Measurements from ENCODE around the gene SYPL2. TPM values are rescaled to one million over a fixed set of nuclear protein-coding genes. Genes with fewer than 3 reads are reported as not detected.

Gene SYPL2
- total and polyA plus RNA-seq, 4 donors: 0.14 to 4.7 (median 3.7) TPM

DNA sequence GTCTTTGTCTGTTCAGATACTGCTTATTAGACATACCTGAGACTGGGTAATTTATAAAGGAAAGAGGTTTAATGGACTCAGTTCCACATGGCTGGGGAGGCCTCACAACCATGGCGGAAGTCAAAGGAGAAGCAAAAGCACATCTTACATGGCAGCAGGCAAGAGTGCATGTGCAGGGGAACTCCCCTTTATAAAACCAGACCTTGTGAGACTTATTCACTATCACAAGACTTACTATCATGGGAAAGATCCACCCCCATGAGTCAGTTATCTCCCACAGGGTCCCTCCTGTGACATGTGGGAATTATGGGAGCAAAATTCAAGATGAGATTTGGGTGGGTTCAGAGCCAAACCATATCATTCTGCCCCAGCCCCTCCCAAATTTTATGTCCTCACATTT lies 33.0 kb upstream of the SYPL2 start:
- Histone ChIP-seq H3K36me3 (ENCODE audit: control insufficient read depth in 4 of 4, insufficient read depth in 3 of 4, low read depth in 1 of 4, low read length in 3 of 4) (no peaks in the 10 kb centered on the region), H3K4me3 (ENCODE audit: low read depth in 1 of 3, low read length in 3 of 3) (no peak overlapping the region), H3K27ac (ENCODE audit: low read depth in 1 of 2, low read length in 2 of 2) (no peak overlapping the region), H3K4me1 (ENCODE audit: control insufficient read depth in 4 of 4, insufficient read depth in 4 of 4, low read length in 3 of 4) (no peaks in the 10 kb centered on the region), H3K9me3 (ENCODE audit: control insufficient read depth in 4 of 4, low read length in 3 of 4) (no peaks in the 10 kb centered on the region), H3K9ac (ENCODE audit: low read depth in 1 of 2, low read length in 2 of 2) (no peak overlapping the region), H3K27me3 (ENCODE audit: control insufficient read depth in 4 of 4, insufficient read depth in 4 of 4, low read length in 3 of 4) (no peaks in the 10 kb centered on the region)
- WGBS: 100% methylated on average over 1 of the region's 1 CpG
- TF ChIP-seq YY1 (IDR thresholded peaks at IDR 0.05): no peak
- TF ChIP-seq, protein P1, sequence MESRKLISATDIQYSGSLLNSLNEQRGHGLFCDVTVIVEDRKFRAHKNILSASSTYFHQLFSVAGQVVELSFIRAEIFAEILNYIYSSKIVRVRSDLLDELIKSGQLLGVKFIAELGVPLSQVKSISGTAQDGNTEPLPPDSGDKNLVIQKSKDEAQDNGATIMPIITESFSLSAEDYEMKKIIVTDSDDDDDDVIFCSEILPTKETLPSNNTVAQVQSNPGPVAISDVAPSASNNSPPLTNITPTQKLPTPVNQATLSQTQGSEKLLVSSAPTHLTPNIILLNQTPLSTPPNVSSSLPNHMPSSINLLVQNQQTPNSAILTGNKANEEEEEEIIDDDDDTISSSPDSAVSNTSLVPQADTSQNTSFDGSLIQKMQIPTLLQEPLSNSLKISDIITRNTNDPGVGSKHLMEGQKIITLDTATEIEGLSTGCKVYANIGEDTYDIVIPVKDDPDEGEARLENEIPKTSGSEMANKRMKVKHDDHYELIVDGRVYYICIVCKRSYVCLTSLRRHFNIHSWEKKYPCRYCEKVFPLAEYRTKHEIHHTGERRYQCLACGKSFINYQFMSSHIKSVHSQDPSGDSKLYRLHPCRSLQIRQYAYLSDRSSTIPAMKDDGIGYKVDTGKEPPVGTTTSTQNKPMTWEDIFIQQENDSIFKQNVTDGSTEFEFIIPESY (IDR thresholded peaks at IDR 0.05): no peak
- TF ChIP-seq RXRA (IDR thresholded peaks at IDR 0.05): no peak
- TF ChIP-seq, protein P2, sequence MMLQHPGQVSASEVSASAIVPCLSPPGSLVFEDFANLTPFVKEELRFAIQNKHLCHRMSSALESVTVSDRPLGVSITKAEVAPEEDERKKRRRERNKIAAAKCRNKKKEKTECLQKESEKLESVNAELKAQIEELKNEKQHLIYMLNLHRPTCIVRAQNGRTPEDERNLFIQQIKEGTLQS (IDR thresholded peaks at IDR 0.05): no peak
- no peak for TF ChIP-seq FOXA2 (IDR thresholded peaks at IDR 0.05)
- TF ChIP-seq RAD21 (IDR thresholded peaks at IDR 0.05): no peak
- TF ChIP-seq, protein P3, sequence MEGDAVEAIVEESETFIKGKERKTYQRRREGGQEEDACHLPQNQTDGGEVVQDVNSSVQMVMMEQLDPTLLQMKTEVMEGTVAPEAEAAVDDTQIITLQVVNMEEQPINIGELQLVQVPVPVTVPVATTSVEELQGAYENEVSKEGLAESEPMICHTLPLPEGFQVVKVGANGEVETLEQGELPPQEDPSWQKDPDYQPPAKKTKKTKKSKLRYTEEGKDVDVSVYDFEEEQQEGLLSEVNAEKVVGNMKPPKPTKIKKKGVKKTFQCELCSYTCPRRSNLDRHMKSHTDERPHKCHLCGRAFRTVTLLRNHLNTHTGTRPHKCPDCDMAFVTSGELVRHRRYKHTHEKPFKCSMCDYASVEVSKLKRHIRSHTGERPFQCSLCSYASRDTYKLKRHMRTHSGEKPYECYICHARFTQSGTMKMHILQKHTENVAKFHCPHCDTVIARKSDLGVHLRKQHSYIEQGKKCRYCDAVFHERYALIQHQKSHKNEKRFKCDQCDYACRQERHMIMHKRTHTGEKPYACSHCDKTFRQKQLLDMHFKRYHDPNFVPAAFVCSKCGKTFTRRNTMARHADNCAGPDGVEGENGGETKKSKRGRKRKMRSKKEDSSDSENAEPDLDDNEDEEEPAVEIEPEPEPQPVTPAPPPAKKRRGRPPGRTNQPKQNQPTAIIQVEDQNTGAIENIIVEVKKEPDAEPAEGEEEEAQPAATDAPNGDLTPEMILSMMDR (IDR thresholded peaks at IDR 0.05; ENCODE audit: low read depth, low read length, missing input control): no peak
- no peak for TF ChIP-seq HNF4A (conservative IDR thresholded peaks at IDR 0.05)
- TF ChIP-seq HNF4G (IDR thresholded peaks at IDR 0.05): no peak
- no peak for TF ChIP-seq FOXA1 (IDR thresholded peaks at IDR 0.05)
- TF ChIP-seq TAF1 (conservative IDR thresholded peaks at IDR 0.05): no peak
- no peak for TF ChIP-seq GABPA (IDR thresholded peaks at IDR 0.05 in 1 of 2, conservative IDR thresholded peaks at IDR 0.05 in 1 of 2)
- no peak for DNase-seq (ENCODE audit: low spot score)

DNA sequence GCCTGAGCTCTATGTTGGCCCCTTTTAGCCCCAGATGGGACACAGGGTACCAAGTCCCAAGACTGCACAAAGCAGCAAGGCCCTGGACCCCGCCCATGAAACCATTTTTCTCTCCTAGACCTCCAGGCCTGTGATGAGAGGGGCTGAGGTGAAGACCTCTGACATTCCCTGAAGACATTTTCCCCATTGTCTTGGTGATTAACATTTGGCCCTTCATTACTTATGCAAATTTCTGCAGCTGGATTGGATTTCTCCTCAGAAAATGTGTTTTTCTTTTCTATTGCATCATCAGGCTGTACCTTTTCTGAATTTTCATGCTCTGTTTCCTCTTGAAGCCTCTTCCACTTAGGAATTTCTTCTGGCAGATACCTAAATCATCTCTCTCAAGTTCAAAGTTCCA lies 31.9 kb upstream of the SYPL2 start:
- H3K27ac ChIP-seq (ENCODE audit: low read depth in 1 of 2, low read length in 2 of 2): no peak overlapping the region
- 78% methylated on average over 1 of the region's 1 CpG for WGBS
- no peaks in the 10 kb centered on the region for H3K36me3 ChIP-seq (ENCODE audit: control insufficient read depth in 4 of 4, insufficient read depth in 3 of 4, low read depth in 1 of 4, low read length in 3 of 4)
- no peak overlapping the region for H3K4me3 ChIP-seq (ENCODE audit: low read depth in 1 of 3, low read length in 3 of 3)
- DNase-seq (ENCODE audit: low spot score): no peak
- no peaks in the 10 kb centered on the region for H3K9me3 ChIP-seq (ENCODE audit: control insufficient read depth in 4 of 4, low read length in 3 of 4)
- TF ChIP-seq RAD21 (IDR thresholded peaks at IDR 0.05) (no peak), YY1 (IDR thresholded peaks at IDR 0.05) (no peak)
- no peaks in the 10 kb centered on the region for H3K27me3 ChIP-seq (ENCODE audit: control insufficient read depth in 4 of 4, insufficient read depth in 4 of 4, low read length in 3 of 4)
- no peaks in the 10 kb centered on the region for H3K4me1 ChIP-seq (ENCODE audit: control insufficient read depth in 4 of 4, insufficient read depth in 4 of 4, low read length in 3 of 4)
- no peak overlapping the region for H3K9ac ChIP-seq (ENCODE audit: low read depth in 1 of 2, low read length in 2 of 2)

DNA sequence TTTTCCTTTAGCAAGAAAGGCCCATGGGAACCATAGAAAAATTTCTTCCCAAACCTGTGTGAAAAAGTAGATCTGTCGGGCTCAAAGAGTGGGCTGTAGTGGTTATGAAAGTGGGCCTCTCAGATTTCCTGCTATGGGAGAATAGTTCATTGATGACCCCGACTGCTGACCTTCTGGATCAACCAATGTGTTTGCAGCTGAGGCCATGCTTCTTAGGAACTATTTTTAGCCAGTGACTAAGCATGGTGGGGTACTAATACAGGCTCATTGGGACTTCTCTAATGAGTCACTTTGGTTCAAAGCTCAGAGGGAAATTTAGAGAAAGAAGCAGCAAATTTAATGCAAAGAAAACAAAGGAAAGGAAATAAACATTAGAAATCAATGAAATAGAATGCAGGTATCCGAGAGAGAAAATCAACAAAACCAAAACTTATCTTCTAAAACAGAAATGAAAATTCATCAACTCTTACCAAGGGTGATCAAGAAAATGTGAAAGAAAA lies 27.5 kb upstream of the SYPL2 start:
- DNase-seq (ENCODE audit: low spot score): no peak
- H3K27me3 ChIP-seq (ENCODE audit: control insufficient read depth in 4 of 4, insufficient read depth in 4 of 4, low read length in 3 of 4): no peaks in the 10 kb centered on the region
- no peaks in the 10 kb centered on the region for H3K4me1 ChIP-seq (ENCODE audit: control insufficient read depth in 4 of 4, insufficient read depth in 4 of 4, low read length in 3 of 4)
- no peak overlapping the region for H3K4me3 ChIP-seq (ENCODE audit: low read depth in 1 of 3, low read length in 3 of 3)
- H3K36me3 ChIP-seq (ENCODE audit: control insufficient read depth in 4 of 4, insufficient read depth in 3 of 4, low read depth in 1 of 4, low read length in 3 of 4): no peaks in the 10 kb centered on the region
- no peak overlapping the region for H3K9ac ChIP-seq (ENCODE audit: low read depth in 1 of 2, low read length in 2 of 2)
- H3K9me3 ChIP-seq (ENCODE audit: control insufficient read depth in 4 of 4, low read length in 3 of 4): no peaks in the 10 kb centered on the region
- 79% methylated on average over 3 of the region's 3 CpGs for WGBS
- TF ChIP-seq SP1 (IDR thresholded peaks at IDR 0.05): no peak
- no peak for TF ChIP-seq EGR1 (IDR thresholded peaks at IDR 0.05; ENCODE audit: low read depth in 2 of 2)
- no peak for TF ChIP-seq HNF4G (IDR thresholded peaks at IDR 0.05)
- no peak for TF ChIP-seq GABPA (IDR thresholded peaks at IDR 0.05 in 1 of 2, conservative IDR thresholded peaks at IDR 0.05 in 1 of 2)
- no peak for TF ChIP-seq TAF1 (conservative IDR thresholded peaks at IDR 0.05)
- no peak for TF ChIP-seq JUND (IDR thresholded peaks at IDR 0.05)
- TF ChIP-seq RAD21 (IDR thresholded peaks at IDR 0.05): no peak
- TF ChIP-seq HNF4A (conservative IDR thresholded peaks at IDR 0.05): no peak
- TF ChIP-seq, protein P1 (IDR thresholded peaks at IDR 0.05): no peak
- TF ChIP-seq RXRA (IDR thresholded peaks at IDR 0.05): no peak
- TF ChIP-seq FOXA2 (IDR thresholded peaks at IDR 0.05): no peak
- TF ChIP-seq NR2F2 (IDR thresholded peaks at IDR 0.05): no peak
- TF ChIP-seq, protein P3 (IDR thresholded peaks at IDR 0.05; ENCODE audit: low read depth, low read length, missing input control): no peak
- TF ChIP-seq FOXA1 (IDR thresholded peaks at IDR 0.05): no peak
- TF ChIP-seq, protein P4, sequence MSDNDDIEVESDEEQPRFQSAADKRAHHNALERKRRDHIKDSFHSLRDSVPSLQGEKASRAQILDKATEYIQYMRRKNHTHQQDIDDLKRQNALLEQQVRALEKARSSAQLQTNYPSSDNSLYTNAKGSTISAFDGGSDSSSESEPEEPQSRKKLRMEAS (IDR thresholded peaks at IDR 0.05): no peak
- TF ChIP-seq, protein P2 (IDR thresholded peaks at IDR 0.05): no peak
- H3K27ac ChIP-seq (ENCODE audit: low read depth in 1 of 2, low read length in 2 of 2): no peak overlapping the region
